GM19438 (cell line): Measurements from ENCODE around the gene SCEL.
A peak's percentile ranks its signal among the peaks of the same experiment; 100 is the strongest.

ENCODE experiments used
- ATAC-seq: cut with Tn5 transposase; IDR thresholded peaks from one replicate; pipeline ENCODE4 v1.9.1; 2021; ENCODE audit warnings: low read depth; ENCODE audit not compliant: unreplicated experiment

SCEL gene

DNA sequence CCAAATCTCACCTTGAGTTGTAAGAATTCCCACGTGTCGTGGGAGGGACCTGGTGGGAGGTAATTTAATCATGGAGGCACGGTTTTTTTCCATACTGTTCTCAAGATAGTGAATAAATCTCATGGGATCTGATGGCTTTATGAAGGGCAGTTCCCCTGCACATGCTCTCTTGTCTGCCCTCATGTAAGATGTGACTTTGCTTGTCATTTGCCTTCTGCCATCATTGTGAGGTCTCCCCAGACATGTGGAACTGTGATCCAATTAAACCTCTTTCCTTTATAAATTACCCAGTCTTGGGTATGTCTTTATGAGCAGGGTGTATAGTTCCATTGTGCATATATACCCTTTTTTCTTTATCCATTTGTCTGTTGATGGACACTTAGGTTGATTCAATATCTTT is 13.1 kb downstream of the SCEL start:
- ATAC-seq, result no peak

DNA sequence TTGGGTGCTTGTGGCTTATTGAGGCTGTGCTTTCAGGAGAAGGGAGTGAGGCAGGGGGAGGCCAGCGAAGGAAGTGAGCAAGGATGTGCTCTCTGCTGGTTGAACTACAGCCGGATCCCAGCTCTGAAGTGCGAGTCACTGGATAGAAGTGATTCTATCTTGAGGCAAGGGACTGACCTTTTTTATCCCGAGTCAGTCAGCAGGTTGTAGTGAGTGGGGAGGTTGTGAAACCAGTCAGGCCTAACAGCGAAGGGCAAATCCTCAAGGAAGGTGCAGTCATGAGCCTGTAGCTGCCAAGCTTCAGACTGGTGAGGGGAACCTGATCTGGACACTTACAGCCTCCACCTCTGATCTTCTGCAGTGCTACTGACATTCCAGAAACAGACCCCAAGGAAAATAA is 18.6 kb downstream of the SCEL start:
- ATAC-seq, result no peak

DNA sequence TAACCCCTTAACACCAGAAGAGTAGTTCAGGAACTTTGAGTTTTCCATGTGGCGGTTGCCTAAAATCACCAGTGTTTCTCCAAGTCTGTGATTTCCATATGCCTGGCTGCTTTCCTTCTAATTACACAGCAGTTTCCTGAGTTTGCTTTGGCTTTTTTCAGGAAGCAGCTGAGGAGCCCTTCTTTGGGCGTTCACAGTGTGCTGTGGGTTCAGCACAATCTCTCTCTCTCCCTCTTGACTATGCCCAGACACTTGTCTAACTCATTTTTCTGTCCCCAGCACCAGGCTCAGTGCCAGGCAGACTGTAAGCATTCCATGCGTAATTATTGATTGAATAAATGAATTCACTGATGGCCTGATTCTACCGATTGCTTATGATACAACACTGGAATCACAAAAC is 19.7 kb downstream of the SCEL start:
- no peak for ATAC-seq

DNA sequence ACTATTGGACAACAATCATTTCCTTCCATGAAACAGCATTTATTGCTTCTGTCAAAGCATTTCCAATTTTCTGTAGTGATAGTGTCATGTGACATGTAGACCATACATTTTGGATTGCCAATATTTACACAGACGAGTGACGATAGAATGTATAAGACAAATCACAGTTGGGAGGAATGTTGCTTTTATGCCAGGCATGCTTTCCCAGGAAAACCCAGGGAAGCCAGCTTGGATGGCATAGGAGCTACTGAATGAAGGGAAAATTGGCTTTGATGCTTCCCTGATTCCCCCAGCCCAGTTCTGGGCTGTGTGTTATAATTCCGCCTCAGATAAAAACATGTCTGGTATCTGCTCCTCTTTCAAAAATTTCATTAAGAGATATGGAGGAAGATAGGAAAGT is 22.5 kb downstream of the SCEL start:
- no peak for ATAC-seq

DNA sequence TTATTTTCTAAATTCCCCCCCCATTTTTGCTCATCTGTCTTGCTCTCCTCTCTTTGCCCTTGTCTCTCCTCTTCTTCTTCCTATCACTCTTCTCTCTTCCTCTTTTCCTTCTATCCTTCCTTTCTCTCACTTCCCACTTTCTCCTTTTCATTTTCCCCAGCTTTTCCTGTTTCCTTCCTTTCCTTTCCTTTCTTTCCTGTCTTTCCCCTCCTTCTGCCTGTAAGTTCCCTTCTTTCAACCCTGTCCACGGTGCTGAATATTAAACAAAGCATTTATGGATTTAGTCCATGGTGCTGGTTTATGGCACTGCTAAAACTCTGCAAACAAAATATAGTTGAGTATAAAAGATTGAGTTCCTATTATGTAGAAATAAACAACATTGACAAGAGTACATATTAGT is 27.6 kb downstream of the SCEL start:
- ATAC-seq, result no peak

DNA sequence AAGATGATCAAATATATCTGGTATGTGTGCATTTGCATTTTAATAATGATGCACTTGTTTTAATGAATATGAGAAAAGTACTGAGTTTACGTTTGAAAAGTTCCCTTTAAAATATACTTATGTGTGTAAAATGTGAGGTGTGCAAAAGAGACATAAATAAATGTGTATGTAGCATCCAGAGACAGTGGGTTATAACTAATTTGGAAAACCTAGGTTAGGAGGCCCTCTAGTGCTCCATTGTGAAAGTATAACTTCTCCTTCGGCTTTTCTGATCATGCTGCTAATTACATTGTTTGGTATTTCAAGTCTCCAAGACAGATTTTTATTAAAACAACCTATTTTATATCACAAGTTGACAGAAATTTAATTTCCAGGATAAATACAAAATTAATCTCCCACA is 30.1 kb downstream of the SCEL start:
- no peak for ATAC-seq

DNA sequence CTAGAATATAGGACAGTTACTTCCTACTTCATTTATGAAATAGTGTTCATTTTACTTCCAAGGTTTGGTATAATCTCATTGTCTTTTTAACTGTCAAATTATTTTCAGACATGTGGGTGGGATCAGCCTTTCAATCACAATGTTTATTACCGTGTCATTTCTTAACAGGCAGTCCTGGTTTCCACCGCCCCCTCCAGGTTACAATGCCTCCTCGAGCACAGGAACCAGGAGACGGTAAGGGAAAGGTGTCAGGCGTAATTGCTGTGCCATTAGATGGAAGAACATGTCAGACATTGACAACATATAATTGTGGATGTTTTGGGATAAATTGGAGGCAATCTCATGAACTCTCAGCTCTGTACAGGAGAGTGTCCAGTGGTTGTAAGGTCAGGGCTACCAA is 36.5 kb downstream of the SCEL start:
- no peak for ATAC-seq

DNA sequence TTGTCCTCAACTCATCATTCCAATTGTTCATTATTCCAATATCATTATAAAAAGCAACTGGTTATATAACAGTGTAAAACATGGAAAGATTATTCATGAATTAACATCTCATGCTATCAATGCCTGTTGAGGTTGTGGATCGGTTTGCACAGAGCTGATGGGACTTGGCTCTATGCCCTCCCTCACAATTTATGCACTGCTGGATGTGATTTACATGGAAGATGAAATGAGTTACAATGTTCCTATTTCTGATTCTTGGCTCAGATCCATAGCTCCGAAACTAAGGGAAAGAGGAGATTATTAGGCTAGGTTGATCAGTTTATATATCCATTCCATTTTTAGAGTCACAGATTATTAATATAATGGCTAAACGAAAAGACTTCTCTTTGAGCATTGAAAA is 38.6 kb downstream of the SCEL start:
- no peak for ATAC-seq

DNA sequence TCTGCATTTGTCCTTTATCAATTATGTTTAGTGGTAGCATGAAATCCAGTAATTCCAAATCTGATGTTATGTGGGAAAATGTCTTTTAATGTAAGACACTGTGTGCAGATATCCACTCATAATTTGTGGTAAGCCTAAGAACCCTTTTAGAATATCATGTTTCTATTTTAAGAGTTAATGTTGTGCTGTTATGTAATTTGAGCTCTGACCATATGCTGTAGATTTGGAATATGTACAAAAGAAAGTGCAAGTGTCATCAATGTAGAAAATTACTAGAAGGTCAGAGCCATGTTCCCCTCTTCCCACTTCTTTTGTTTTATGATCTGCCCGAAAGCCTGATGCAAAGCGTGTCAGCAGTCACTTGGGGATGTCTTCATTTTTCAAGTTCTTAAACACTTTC is 44.5 kb downstream of the SCEL start:
- no peak for ATAC-seq

DNA sequence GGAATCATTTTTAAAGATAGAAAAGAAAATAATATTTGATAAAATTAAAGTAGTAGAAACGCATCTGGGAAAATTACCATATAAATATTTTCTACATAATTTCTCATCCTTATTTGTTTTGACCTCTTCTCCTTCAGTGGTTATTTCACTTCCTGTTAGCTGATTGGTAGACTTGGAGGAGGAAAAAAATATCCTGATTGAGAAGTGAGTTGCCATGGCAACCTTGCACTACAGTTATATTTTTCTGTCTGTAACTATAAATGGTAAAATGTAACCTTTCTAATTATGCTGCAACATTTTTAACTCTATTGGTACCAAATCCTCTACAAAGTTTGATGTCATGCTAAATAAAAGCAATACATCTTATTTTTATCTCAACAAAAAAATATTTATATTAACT is 45.2 kb downstream of the SCEL start:
- ATAC-seq, result no peak

DNA sequence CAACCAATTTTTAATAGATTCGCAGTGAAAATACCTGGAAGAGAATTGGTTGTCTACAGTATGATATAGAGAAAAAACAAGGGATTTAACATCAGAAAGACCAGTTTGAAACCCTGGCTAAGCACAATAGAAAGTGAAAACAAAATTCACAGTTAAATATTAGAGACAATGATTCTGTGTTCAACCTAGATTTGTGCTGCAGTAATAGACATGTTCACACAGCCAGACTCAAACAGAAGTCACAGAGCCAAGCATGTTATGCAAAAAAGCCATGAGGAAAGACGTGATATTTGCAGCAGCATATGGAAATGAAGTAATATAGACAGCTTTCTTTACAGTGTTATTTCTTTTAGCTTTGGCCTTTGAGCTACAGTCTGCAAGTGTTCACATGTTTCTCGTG is 48.1 kb downstream of the SCEL start:
- ATAC-seq, result peak; percentile 83

DNA sequence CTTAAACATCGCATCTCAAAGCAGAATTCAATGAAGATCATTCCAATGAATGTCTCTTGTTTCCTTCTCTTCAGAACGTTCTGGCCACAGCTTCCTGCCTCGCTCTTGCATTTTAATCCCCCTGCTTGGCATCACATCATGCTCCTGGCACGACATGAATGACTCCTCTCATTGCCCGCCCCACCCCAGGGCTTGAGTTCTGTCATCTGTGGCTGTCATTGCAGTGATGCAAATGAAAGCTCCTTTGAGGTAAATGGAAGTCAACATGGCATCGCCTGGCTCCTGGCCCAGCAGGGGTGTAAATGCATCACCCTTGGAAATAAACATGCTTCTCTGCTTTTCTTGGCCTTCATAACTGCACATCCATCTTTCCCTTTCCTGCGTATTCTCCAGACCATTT is 48.6 kb downstream of the SCEL start:
- ATAC-seq, result no peak

DNA sequence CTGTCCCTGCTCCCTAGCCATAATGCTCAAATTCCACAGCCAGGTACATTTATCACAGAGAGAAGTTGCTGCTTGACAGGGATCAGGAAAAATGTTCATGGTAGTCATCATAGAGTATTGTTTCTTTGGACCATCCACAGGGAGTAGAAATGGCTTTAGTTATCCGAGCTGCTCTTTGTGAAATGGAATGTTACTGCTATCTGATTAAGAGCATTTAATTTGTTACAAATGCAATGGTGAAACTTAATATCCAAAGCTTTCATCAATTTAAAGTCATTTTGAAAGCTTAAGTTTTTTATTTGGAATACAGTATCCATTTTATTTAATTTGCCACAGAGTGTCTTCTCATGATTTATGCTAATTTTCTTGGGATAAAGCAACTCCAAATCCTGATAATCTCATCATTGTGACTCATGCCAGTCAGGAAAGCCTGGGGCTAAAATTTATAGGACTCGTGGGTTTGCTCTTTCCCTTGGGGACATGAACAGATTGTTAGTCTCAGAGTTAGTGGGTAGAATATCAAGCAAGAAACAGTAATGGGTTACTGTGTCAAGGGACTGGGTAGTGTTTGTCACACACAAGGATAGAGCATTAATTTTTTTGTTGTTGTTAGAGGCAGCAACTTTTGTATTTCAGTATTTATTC is 59.8 kb downstream of the SCEL start:
- ATAC-seq, result no peak

DNA sequence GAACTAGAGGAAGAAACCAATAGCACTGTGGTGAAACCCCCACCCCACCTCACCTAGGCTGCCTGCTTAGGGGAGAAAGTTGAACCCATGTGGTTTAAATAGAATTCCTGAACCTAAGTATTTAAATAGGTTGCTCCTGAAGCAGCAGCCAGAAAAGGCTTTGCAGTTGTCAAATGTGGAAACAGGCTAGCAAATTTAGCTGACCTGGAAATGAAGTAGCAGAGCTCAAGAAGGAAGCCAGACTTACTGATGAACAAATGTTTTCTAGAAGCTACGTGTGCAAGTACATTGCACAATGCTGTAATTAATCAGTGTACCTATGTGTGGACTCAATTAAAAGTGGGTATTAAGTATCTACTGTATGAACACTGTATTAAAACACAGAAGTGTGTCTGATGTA is 61.3 kb downstream of the SCEL start:
- no peak for ATAC-seq

DNA sequence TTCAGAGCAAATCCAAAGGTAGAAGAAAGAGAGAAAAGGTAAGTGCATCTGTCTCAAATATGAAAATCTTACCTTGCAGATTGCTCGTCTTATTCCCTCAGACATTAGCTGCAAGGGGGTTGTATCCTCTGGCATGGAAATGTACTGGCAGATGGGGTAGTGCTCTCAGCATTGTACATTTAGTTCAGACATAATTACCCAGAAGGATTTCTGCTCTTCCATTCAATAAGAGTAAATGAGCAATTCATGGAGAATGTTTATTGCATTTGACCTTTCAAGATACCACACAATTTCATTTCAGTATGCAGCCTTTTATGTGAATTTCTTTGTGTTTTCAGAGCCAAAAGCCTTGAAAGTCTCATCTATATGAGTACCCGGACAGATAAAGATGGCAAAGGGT is 63.8 kb downstream of the SCEL start:
- no peak for ATAC-seq

DNA sequence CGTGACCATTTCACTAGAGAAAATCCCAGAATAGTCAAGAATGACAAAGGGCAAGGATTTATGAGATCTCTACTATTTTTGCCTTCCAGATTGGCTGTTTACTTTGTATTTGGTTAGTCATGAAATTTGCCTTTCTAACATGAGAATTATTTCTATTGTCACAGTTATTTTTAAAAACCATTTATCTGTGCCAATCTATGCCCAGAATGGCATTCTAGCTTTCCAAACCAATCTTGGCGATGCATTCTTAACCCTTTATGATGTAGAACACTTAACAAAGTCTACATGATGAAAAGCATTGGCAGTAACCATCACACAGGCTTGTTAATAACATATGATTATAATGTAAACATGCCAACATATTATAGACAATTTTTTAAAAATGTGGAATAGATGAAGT is 65.2 kb downstream of the SCEL start:
- no peak for ATAC-seq

DNA sequence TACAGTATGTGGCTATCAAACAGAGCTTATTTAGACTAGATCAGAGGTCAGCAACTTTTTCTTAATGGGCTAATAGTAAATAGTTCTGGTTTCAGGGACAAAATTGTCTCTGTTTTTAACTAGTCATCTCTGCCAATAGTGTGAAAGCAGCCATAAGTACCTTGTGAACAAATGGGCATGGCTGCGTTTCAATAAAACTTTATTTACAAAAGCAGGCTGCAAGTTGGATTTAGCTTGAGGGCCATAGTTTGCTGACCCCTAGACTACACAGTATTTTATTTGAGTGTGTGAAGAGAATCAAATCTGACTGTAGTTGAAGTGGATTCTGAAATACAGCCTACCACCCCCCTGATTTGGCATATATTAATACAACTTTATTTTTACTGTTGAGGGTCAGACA is 75.6 kb downstream of the SCEL start:
- no peak for ATAC-seq

DNA sequence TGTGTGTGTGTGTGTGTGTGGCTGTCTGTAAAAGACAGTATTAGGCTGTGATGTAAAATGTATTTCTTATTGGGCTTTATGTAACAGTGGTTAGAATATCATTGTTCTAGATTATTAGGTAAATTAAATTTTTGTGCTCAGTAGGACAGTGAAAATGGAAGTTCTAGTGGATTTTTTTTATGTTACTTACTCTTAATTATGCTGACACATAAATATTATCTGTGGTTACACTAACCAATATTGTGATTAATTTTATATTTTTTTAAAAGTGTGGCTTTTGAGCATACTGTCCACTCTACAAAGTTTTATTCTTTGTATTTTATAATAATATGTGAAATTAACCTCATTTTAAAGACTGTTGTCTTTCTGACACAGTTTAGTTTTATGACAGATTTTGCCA is 80.5 kb downstream of the SCEL start:
- ATAC-seq, result no peak

DNA sequence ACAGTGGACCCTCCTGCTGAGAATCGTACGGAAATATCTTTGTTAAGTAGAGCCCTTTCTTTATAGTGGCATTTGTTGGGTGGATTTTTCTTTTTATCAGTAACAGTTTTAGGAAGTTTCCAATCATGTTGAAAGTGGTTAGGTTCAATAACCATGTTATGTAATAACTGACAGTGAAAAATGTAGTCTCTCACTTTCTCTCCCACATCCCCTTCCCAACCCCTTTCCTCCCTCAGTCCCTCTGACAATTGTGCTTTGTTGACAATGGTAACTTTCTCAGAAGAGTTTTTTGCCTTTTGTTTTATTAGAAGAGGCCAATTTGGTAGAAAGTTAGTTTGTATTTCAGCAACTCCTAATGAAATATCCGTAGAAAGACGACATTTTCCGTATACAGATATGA is 84.1 kb downstream of the SCEL start:
- ATAC-seq, result no peak

DNA sequence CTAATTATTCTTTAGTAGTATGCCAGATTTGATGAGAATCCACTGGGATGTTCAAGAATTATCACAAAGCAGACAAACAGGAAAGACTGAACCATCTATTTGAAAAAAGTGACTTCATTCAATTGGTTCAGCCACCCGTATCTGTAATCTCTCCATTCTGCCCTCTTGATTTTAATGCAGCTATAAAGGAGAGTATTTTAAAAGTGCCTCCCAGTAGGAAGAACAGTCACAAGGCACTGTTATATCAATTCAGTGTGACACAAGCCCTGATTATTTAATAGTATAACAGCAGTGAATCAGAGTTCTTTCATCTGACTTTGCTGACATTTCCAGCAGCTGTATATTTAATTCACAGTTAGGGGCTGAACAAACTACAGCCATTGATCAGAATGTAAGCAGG is 84.6 kb downstream of the SCEL start:
- no peak for ATAC-seq

DNA sequence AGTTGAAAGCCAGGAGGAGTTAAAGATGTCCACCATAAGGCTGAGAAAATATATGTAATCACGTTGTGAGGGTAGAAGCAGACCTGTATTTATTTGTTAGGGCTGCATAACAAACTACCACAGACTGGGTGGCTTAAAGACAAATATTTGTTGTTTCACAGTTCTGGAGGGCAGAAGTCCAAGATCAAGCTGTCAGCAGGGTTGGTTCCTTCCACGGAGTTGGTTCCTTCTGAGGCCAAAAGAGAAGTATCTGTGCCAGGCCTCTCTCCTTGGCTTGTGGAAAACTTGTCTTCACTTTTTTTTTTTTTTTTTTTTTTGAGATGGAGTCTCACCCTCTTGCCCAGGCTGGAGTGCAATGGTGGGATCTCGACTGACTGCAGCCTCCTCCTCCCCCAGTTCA is 88.3 kb downstream of the SCEL start:
- ATAC-seq, result no peak

DNA sequence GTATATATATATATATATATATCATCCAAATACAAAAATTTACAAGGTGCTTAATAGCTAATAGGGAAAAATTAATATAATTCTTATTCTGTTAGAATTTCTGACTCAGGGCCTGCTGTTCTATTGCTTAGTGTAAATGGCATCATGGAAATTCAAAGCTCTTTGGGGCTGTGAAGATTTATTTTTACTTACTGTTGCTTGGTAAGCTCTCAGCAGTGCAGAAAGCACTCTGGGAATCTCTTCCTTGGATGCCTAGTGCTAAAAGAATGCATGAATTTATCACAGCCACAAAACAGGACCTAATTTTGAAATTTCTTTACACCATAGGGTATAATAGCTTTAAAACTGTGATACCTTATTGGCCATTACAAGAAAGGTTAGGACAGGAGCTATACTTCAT is 92.7 kb downstream of the SCEL start:
- ATAC-seq, result no peak

DNA sequence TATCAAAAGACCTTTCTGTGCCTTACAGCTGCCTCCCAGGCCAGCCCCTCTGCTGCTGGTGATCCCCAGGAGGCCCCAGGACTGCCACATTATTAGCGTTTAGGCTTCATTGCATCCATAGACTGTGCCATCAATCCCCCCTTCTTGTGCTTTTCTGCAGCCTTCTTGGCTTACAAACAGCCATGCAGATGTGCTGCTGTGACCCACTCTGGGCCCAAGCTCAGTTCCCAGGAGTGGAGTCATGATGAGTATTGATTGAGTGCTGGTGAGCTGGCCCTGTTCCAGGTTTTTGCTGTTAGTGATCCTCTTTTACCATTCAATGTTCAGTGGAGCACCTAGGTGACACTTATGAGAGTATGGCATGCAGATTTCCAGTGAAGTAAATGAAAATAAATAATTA is 102.1 kb downstream of the SCEL start:
- no peak for ATAC-seq
